ENCODE data around the gene BPIFB1. TPM values are rescaled to one million over a fixed set of nuclear protein-coding genes. Genes with fewer than 3 reads are reported as not detected.

BPIFB1 gene
- total RNA-seq, 1 donor from 2014 or later = not detected

- H3K27ac ChIP-seq (replicated peaks) = no peak overlapping the region
- H3K27me3 ChIP-seq (ENCODE audit: low read depth) = peaks cover 63% of the 10 kb centered on the region
- H3K4me3 ChIP-seq = no peak overlapping the region
- TF ChIP-seq, protein P1, sequence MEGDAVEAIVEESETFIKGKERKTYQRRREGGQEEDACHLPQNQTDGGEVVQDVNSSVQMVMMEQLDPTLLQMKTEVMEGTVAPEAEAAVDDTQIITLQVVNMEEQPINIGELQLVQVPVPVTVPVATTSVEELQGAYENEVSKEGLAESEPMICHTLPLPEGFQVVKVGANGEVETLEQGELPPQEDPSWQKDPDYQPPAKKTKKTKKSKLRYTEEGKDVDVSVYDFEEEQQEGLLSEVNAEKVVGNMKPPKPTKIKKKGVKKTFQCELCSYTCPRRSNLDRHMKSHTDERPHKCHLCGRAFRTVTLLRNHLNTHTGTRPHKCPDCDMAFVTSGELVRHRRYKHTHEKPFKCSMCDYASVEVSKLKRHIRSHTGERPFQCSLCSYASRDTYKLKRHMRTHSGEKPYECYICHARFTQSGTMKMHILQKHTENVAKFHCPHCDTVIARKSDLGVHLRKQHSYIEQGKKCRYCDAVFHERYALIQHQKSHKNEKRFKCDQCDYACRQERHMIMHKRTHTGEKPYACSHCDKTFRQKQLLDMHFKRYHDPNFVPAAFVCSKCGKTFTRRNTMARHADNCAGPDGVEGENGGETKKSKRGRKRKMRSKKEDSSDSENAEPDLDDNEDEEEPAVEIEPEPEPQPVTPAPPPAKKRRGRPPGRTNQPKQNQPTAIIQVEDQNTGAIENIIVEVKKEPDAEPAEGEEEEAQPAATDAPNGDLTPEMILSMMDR (IDR thresholded peaks at IDR 0.05; ENCODE audit: borderline replicate concordance) = no peak
- intact Hi-C loops (cut with micrococcal nuclease) = no loop called here
- H3K36me3 ChIP-seq = no peaks in the 10 kb centered on the region
- H3K4me1 ChIP-seq = no peaks in the 10 kb centered on the region
- H3K9me3 ChIP-seq (replicated peaks) = no peaks in the 10 kb centered on the region
- DNase-seq = no peak
Measured at GRCh38 chr20:33338467-33339258, 55.6 kb downstream of the BPIFB1 start.

- no peaks in the 10 kb centered on the region for H3K9me3 ChIP-seq (replicated peaks)
- intact Hi-C loops (cut with micrococcal nuclease) = no loop called here
- TF ChIP-seq, protein P1 (IDR thresholded peaks at IDR 0.05; ENCODE audit: borderline replicate concordance) = no peak
- DNase-seq = no peak
- no peak overlapping the region for H3K4me3 ChIP-seq
- H3K27ac ChIP-seq (replicated peaks) = no peak overlapping the region
- peaks cover 63% of the 10 kb centered on the region for H3K27me3 ChIP-seq (ENCODE audit: low read depth)
- no peaks in the 10 kb centered on the region for H3K4me1 ChIP-seq
- no peaks in the 10 kb centered on the region for H3K36me3 ChIP-seq
Measured at GRCh38 chr20:33339515-33340058, 56.6 kb downstream of the BPIFB1 start.

DNA sequence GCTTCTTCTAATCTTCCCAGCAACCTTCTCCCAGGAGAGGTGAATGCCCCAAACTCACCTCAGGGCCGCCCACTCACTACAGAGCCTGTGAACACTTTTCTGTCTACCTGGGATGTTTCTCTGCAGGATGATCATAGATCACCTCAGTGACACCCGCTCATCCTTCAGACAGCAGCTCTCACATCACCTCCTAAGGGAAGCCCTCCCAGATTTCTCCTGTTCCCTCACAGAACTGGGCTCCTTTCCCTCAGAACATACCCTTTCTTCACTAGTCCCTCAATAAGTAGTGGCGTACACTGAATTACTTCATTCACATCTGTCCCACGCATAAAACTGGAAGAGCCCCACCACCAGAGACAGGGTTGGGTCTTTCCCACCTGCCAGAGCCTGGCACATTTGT lies 60.5 kb downstream of the BPIFB1 start:
- H3K27ac ChIP-seq (replicated peaks) = no peak overlapping the region
- TF ChIP-seq, protein P1 (IDR thresholded peaks at IDR 0.05; ENCODE audit: borderline replicate concordance) = no peak
- no peak overlapping the region for H3K4me3 ChIP-seq
- peaks cover 38% of the 10 kb centered on the region for H3K27me3 ChIP-seq (ENCODE audit: low read depth)
- no peaks in the 10 kb centered on the region for H3K9me3 ChIP-seq (replicated peaks)
- DNase-seq = no peak
- intact Hi-C loops (cut with micrococcal nuclease) = no loop called here
- H3K36me3 ChIP-seq = no peaks in the 10 kb centered on the region
- H3K4me1 ChIP-seq = no peaks in the 10 kb centered on the region

DNA sequence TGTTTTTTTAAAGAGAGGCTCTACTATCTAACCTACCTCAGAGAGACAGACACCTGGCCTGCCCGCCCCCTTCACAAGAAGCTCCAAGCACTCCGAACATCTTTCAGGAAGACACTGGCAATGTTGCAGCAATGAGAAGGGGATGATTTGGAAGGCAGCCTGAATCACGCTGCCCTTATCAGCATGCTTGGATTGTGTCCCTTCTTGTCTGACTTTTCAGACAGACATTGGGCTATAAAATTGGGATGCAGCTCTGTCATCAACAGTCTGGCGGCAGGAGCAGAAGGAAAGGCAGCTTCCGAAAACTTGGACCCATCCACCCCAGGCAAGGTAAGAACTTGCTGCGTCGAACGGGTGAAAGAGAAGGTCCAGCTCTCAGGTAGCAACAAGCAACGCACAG lies 62.3 kb downstream of the BPIFB1 start:
- intact Hi-C loops (cut with micrococcal nuclease) = no loop called here
- H3K27me3 ChIP-seq (ENCODE audit: low read depth) = peaks cover 21% of the 10 kb centered on the region
- no peak for DNase-seq
- no peaks in the 10 kb centered on the region for H3K4me1 ChIP-seq
- H3K27ac ChIP-seq (replicated peaks) = no peak overlapping the region
- no peak overlapping the region for H3K4me3 ChIP-seq
- H3K36me3 ChIP-seq = peaks cover 3% of the 10 kb centered on the region
- H3K9me3 ChIP-seq (replicated peaks) = no peaks in the 10 kb centered on the region
- TF ChIP-seq, protein P1 (IDR thresholded peaks at IDR 0.05; ENCODE audit: borderline replicate concordance) = no peak

DNA sequence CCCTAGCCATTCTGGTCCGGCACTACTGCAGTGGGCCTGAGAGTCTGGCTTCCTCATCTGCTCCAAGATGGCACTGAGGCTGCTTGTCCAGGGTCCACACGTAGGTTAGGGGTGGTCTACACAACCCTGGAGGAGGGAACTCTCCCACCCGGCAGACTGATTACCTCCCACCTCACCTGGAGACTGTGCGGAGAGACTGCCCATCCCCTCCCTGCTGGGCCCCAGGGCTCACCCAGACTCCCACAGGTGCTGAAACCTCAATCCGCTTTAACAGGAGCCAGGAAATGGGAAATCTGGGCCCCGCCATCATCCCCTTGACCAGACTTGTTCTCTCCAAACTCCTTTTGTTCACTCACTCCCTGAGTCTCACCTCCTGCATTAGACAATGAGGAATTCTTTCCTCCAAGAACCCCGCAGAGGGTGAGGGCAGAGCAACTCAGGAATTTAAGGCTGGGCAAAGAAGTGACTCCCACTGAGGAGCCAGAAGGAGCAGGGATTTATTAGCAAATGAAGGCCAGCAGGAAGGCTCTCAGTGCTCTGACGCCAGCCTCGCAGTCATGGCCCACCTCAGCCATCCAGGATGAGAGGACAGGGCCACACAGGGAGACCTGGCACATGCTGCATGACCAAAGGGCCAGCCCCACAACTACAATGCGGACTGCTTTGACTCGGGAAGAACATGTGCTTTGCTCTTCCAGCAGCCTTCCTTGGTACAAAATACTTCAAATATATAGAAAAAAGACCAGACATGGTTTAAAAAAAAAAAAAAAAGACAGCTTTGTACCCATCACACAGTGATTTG lies 65.3 kb downstream of the BPIFB1 start:
- Histone ChIP-seq H3K9me3 (replicated peaks) (no peaks in the 10 kb centered on the region), H3K4me1 (no peaks in the 10 kb centered on the region), H3K36me3 (peaks cover 17% of the 10 kb centered on the region), H3K27me3 (ENCODE audit: low read depth) (no peaks in the 10 kb centered on the region), H3K27ac (replicated peaks) (no peak overlapping the region), H3K4me3 (no peak overlapping the region)
- TF ChIP-seq, protein P1 (IDR thresholded peaks at IDR 0.05; ENCODE audit: borderline replicate concordance) = no peak
- no peak for DNase-seq
- intact Hi-C loops (cut with micrococcal nuclease) = no loop called here

All from left ventricle myocardium inferior (tissue), 1 donor.